Measurements from ENCODE around the gene SYTL5.
"Not testable (repeated sequence)": the region's sequence is repeated elsewhere in the genome, so short reads cannot be mapped to it uniquely, and the experiment has no call there.

The SYTL5 gene

GRCh38 chrX:37984880-37985279 lies 21.5 kb upstream of the SYTL5 start:
- no peak for TF ChIP-seq CTCF (conservative IDR thresholded peaks at IDR 0.05)
- no peak overlapping the region for H3K27ac ChIP-seq

GRCh38 chrX:37986893-37987292 lies 19.5 kb upstream of the SYTL5 start:
- H3K27ac ChIP-seq = no peak overlapping the region
- no peak for TF ChIP-seq CTCF (conservative IDR thresholded peaks at IDR 0.05)

GRCh38 chrX:37989304-37989703 lies 17.0 kb upstream of the SYTL5 start:
- no peak for TF ChIP-seq CTCF (conservative IDR thresholded peaks at IDR 0.05)
- H3K27ac ChIP-seq = no peak overlapping the region

- H3K27ac ChIP-seq = not testable (repeated sequence)
These were observed 15.1 kb upstream of the SYTL5 start for GRCh38 chrX:37991303-37991702.

- TF ChIP-seq CTCF (conservative IDR thresholded peaks at IDR 0.05) = no peak
- H3K27ac ChIP-seq = no peak overlapping the region
These were observed 13.2 kb upstream of the SYTL5 start for GRCh38 chrX:37993176-37993575.

- TF ChIP-seq CTCF (conservative IDR thresholded peaks at IDR 0.05) = no peak
- H3K27ac ChIP-seq = no peak overlapping the region
These were observed 12.3 kb upstream of the SYTL5 start for GRCh38 chrX:37993837-37994619.

GRCh38 chrX:37995428-37995827 lies 10.9 kb upstream of the SYTL5 start:
- no peak overlapping the region for H3K27ac ChIP-seq
- TF ChIP-seq CTCF (conservative IDR thresholded peaks at IDR 0.05) = no peak

- H3K27ac ChIP-seq = no peak overlapping the region
- TF ChIP-seq CTCF (conservative IDR thresholded peaks at IDR 0.05) = no peak
These were observed 9.3 kb upstream of the SYTL5 start for GRCh38 chrX:37997096-37997495.

Data from VCaP (cell line).